Measurements from ENCODE around the gene ELP4. TPM values are rescaled to one million over a fixed set of nuclear protein-coding genes. Genes with fewer than 3 reads are reported as not detected.
A peak's percentile ranks its signal among the peaks of the same experiment; 100 is the strongest.

Gene ELP4
- total RNA-seq, 2 experiments from 2014 or later, result 20.7 to 25.1 TPM

- H3K27ac Mint-ChIP-seq, result no peak overlapping the region
- H3K9me3 Mint-ChIP-seq, result peaks cover 3% of the 10 kb centered on the region
- ATAC-seq (ENCODE audit: low read depth), result no peak
- H3K27me3 Mint-ChIP-seq, result peaks cover 90% of the 10 kb centered on the region
- POLR2A ChIA-PET, result no interaction called here
- no peak overlapping the region for H3K4me3 Mint-ChIP-seq
- H3K36me3 Mint-ChIP-seq, result peaks cover 2% of the 10 kb centered on the region
- peaks cover 11% of the 10 kb centered on the region for H3K4me1 Mint-ChIP-seq
- no peak for DNase-seq
Measured at GRCh38 chr11:31823644-31824331, 314.2 kb downstream of the ELP4 start.

- no peak for DNase-seq
- peaks cover 11% of the 10 kb centered on the region for H3K4me1 Mint-ChIP-seq
- ATAC-seq (ENCODE audit: low read depth), result no peak
- POLR2A ChIA-PET, result no interaction called here
- H3K27me3 Mint-ChIP-seq, result peaks cover 90% of the 10 kb centered on the region
- peak overlapping the region; percentile 76 for H3K27ac Mint-ChIP-seq
- peaks cover 3% of the 10 kb centered on the region for H3K9me3 Mint-ChIP-seq
- H3K4me3 Mint-ChIP-seq, result no peak overlapping the region
- peaks cover 2% of the 10 kb centered on the region for H3K36me3 Mint-ChIP-seq
Measured at GRCh38 chr11:31824332-31824878, 314.8 kb downstream of the ELP4 start.

- DNase-seq (no peak), ATAC-seq (ENCODE audit: low read depth) (no peak)
- POLR2A ChIA-PET, result no interaction called here
- peak overlapping the region; percentile 19 for H3K4me3 Mint-ChIP-seq
- peak overlapping the region; percentile 76 for H3K27ac Mint-ChIP-seq
- peaks cover 3% of the 10 kb centered on the region for H3K9me3 Mint-ChIP-seq
- H3K27me3 Mint-ChIP-seq, result peaks cover 87% of the 10 kb centered on the region
- peaks cover 11% of the 10 kb centered on the region for H3K4me1 Mint-ChIP-seq
- H3K36me3 Mint-ChIP-seq, result peaks cover 2% of the 10 kb centered on the region
Measured at GRCh38 chr11:31824879-31825837, 315.6 kb downstream of the ELP4 start.

- POLR2A ChIA-PET, result no interaction called here
- H3K4me1 Mint-ChIP-seq, result peaks cover 11% of the 10 kb centered on the region
Measured at GRCh38 chr11:31825838-31826484, 316.4 kb downstream of the ELP4 start.

GRCh38 chr11:31826536-31827438 lies 317.2 kb downstream of the ELP4 start:
- Mint-ChIP-seq H3K27ac (peak overlapping the region; percentile 70), H3K4me3 (no peak overlapping the region), H3K27me3 (peaks cover 74% of the 10 kb centered on the region), H3K4me1 (peaks cover 11% of the 10 kb centered on the region), H3K36me3 (no peaks in the 10 kb centered on the region), H3K9me3 (peaks cover 3% of the 10 kb centered on the region)
- DNase-seq (peak; percentile 31), ATAC-seq (ENCODE audit: low read depth) (no peak)
- POLR2A ChIA-PET, result no interaction called here

More at GRCh38 chr11:31825838-31826484, 316.4 kb downstream of the ELP4 start:
- Mint-ChIP-seq H3K9me3 (peaks cover 3% of the 10 kb centered on the region), H3K27ac (no peak overlapping the region), H3K27me3 (peaks cover 82% of the 10 kb centered on the region), H3K36me3 (peaks cover 2% of the 10 kb centered on the region), H3K4me3 (no peak overlapping the region)
- DNase-seq (peak; percentile 37), ATAC-seq (ENCODE audit: low read depth) (no peak)

GRCh38 chr11:31827455-31828206 lies 318.1 kb downstream of the ELP4 start:
- Mint-ChIP-seq H3K4me3 (no peak overlapping the region), H3K27ac (peak overlapping the region; percentile 70)
- no peak for DNase-seq

GRCh38 chr11:31828217-31828616 lies 318.6 kb downstream of the ELP4 start:
- H3K4me3 Mint-ChIP-seq, result no peak overlapping the region
- DNase-seq, result no peak
- H3K36me3 Mint-ChIP-seq, result no peaks in the 10 kb centered on the region
- no peak for ATAC-seq (ENCODE audit: low read depth)
- POLR2A ChIA-PET, result no interaction called here
- H3K4me1 Mint-ChIP-seq, result peaks cover 11% of the 10 kb centered on the region
- no peaks in the 10 kb centered on the region for H3K9me3 Mint-ChIP-seq
- peaks cover 60% of the 10 kb centered on the region for H3K27me3 Mint-ChIP-seq
- H3K27ac Mint-ChIP-seq, result no peak overlapping the region

More at GRCh38 chr11:31827455-31828206, 318.1 kb downstream of the ELP4 start:
- POLR2A ChIA-PET, result no interaction called here
- ATAC-seq (ENCODE audit: low read depth), result no peak
- peaks cover 11% of the 10 kb centered on the region for H3K4me1 Mint-ChIP-seq
- peaks cover 3% of the 10 kb centered on the region for H3K9me3 Mint-ChIP-seq
- H3K27me3 Mint-ChIP-seq, result peaks cover 66% of the 10 kb centered on the region
- H3K36me3 Mint-ChIP-seq, result no peaks in the 10 kb centered on the region

- POLR2A ChIA-PET, result no interaction called here
- DNase-seq (no peak), ATAC-seq (ENCODE audit: low read depth) (no peak)
- Mint-ChIP-seq H3K4me1 (peaks cover 11% of the 10 kb centered on the region), H3K27ac (no peak overlapping the region), H3K4me3 (no peak overlapping the region), H3K27me3 (peaks cover 42% of the 10 kb centered on the region), H3K9me3 (no peaks in the 10 kb centered on the region), H3K36me3 (no peaks in the 10 kb centered on the region)
Measured at GRCh38 chr11:31830406-31830805, 320.8 kb downstream of the ELP4 start.

GRCh38 chr11:31834237-31834636 lies 324.7 kb downstream of the ELP4 start:
- no peaks in the 10 kb centered on the region for H3K4me1 Mint-ChIP-seq
- POLR2A ChIA-PET, result no interaction called here
- H3K4me3 Mint-ChIP-seq, result no peak overlapping the region
- no peak overlapping the region for H3K27ac Mint-ChIP-seq
- H3K9me3 Mint-ChIP-seq, result no peaks in the 10 kb centered on the region
- peaks cover 29% of the 10 kb centered on the region for H3K27me3 Mint-ChIP-seq
- DNase-seq, result no peak
- H3K36me3 Mint-ChIP-seq, result no peaks in the 10 kb centered on the region
- ATAC-seq (ENCODE audit: low read depth), result no peak
